Gastroesophageal sphincter (tissue), 3 donors: ENCODE data around the gene DUSP16.

Source experiments
- POLR2A ChIP-seq, 2 donors: fragments of 450-650 bp; IDR thresholded peaks; one replicate each; pipeline ENCODE4 v1.6.1; 2017; ENCODE audit warnings: antibody characterized with exemption in 2 of 2, mild to moderate bottlenecking in 2 of 2, moderate library complexity in 1 of 2
- POLR2AphosphoS5 ChIP-seq: sonication (generic); formaldehyde crosslinking; IDR thresholded peaks from one replicate; pipeline ENCODE4 v1.6.1; 2017; ENCODE audit warnings: antibody characterized with exemption
- TF ChIP-seq, protein P1 (sequence below), 4 experiments: fragments of 200-600 bp in 2 of 4; fragments of 450-650 bp in 2 of 4; sonication (generic) in 1 of 4; IDR thresholded peaks; one replicate each; pipeline ENCODE4 v1.5.1; 2017 to 2019; ENCODE audit warnings: antibody characterized with exemption in 4 of 4, mild to moderate bottlenecking in 2 of 4, moderate library complexity in 2 of 4

GRCh38 chr12:12553208-12553785, 9.4 kb downstream of the DUSP16 start:
- TF ChIP-seq, protein P1, sequence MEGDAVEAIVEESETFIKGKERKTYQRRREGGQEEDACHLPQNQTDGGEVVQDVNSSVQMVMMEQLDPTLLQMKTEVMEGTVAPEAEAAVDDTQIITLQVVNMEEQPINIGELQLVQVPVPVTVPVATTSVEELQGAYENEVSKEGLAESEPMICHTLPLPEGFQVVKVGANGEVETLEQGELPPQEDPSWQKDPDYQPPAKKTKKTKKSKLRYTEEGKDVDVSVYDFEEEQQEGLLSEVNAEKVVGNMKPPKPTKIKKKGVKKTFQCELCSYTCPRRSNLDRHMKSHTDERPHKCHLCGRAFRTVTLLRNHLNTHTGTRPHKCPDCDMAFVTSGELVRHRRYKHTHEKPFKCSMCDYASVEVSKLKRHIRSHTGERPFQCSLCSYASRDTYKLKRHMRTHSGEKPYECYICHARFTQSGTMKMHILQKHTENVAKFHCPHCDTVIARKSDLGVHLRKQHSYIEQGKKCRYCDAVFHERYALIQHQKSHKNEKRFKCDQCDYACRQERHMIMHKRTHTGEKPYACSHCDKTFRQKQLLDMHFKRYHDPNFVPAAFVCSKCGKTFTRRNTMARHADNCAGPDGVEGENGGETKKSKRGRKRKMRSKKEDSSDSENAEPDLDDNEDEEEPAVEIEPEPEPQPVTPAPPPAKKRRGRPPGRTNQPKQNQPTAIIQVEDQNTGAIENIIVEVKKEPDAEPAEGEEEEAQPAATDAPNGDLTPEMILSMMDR (IDR thresholded peaks at IDR 0.05): no peak
- TF ChIP-seq POLR2AphosphoS5: no peak
- no peak for TF ChIP-seq POLR2A (IDR thresholded peaks at IDR 0.05)
